Astrocyte (in vitro differentiated cells and primary cell): ENCODE data around the gene CDKN2C.
"Not testable (repeated sequence)": the region's sequence is repeated elsewhere in the genome, so short reads cannot be mapped to it uniquely, and the experiment has no call there.

Experiments
- EZH2 ChIP-seq: IDR thresholded peaks from 2 replicates; pipeline ENCODE4 v1.6.1; 2012; ENCODE audit warnings: mild to moderate bottlenecking, low read length, inconsistent platforms; ENCODE audit not compliant: insufficient read depth
- TF ChIP-seq, protein P1 (sequence below): IDR thresholded peaks from 2 replicates; pipeline ENCODE4 v1.5.1; 2011; ENCODE audit warnings: low read depth, mild to moderate bottlenecking, inconsistent platforms, low read length, moderate library complexity; ENCODE audit not compliant: insufficient read depth

DNA sequence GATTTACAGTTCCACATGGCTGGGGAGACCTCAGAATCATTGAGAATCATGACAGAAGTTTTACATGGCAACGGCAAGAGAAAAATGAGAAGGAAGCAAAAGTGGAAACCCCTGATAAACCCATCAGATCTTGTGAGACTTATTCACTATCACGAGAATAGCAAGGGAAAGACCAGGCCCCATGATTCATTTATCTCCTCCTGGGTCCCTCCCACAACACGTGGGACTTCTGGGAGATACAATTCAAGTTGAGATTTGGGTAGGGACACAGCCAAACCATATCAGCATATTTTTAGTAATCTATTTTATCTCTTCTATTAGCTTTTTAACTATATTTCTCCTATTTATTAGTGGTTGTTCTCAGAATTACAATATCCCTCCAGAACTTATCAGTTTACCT is 36.3 kb upstream of the CDKN2C start:
- TF ChIP-seq, protein P1, sequence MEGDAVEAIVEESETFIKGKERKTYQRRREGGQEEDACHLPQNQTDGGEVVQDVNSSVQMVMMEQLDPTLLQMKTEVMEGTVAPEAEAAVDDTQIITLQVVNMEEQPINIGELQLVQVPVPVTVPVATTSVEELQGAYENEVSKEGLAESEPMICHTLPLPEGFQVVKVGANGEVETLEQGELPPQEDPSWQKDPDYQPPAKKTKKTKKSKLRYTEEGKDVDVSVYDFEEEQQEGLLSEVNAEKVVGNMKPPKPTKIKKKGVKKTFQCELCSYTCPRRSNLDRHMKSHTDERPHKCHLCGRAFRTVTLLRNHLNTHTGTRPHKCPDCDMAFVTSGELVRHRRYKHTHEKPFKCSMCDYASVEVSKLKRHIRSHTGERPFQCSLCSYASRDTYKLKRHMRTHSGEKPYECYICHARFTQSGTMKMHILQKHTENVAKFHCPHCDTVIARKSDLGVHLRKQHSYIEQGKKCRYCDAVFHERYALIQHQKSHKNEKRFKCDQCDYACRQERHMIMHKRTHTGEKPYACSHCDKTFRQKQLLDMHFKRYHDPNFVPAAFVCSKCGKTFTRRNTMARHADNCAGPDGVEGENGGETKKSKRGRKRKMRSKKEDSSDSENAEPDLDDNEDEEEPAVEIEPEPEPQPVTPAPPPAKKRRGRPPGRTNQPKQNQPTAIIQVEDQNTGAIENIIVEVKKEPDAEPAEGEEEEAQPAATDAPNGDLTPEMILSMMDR: not testable (repeated sequence)
- TF ChIP-seq EZH2: not testable (repeated sequence)
